BJ (cell line): ENCODE data around the gene EIF3A. TPM values are rescaled to one million over a fixed set of nuclear protein-coding genes. Genes with fewer than 3 reads are reported as not detected.
"Not testable (repeated sequence)": the region's sequence is repeated elsewhere in the genome, so short reads cannot be mapped to it uniquely, and the experiment has no call there.

Experiments
- CTCF ChIA-PET: fragments of 350-600 bp; formaldehyde crosslinking; extraction: SDS; loops from one replicate; lab custom pipeline; 2021; ENCODE audit warnings: antibody characterized with exemption, inconsistent platforms; lab: Yijun Ruan, JAX
- POLR2A ChIA-PET: fragments of 300-600 bp; sonication (Branson Sonifier 250); formaldehyde crosslinking; extraction: SDS; loops from one replicate; lab custom pipeline; 2021; ENCODE audit warnings: antibody characterized with exemption; lab: Charles Lee
- DNase-seq: peaks from one replicate; pipeline ENCODE4 v3.0.0-alpha.2; 2011; ENCODE audit warnings: low read depth
- H3K27me3 ChIP-seq: 2 replicates; pipeline ENCODE4 v1.6.0; 2011; ENCODE audit warnings: low read length; ENCODE audit not compliant: control insufficient read depth, insufficient read depth
- H3K36me3 ChIP-seq: 2 replicates; pipeline ENCODE4 v1.5.1; 2011; ENCODE audit warnings: low read length; ENCODE audit not compliant: control insufficient read depth, insufficient read depth
- H3K4me3 ChIP-seq: 2 replicates; pipeline ENCODE4 v1.5.1; 2011; ENCODE audit warnings: low read depth, mild to moderate bottlenecking, control low read depth, low read length
- polyA plus RNA-seq: library from polyadenylated mRNA; depleted of rRNA; stranded (reverse); fragments of >200 nt; gene quantifications from 2 replicates; pipeline ENCODE4 v1.2.3, GENCODE V29; 2011
- TF ChIP-seq, protein P1 (sequence below): IDR thresholded peaks from 2 replicates; pipeline ENCODE4 v1.5.1; 2011; ENCODE audit warnings: low read depth, mild to moderate bottlenecking, control low read depth, inconsistent platforms, low read length, moderate library complexity; ENCODE audit not compliant: insufficient read depth

The EIF3A gene
- polyA plus RNA-seq, 1 experiment: 17.5 TPM

GRCh38 chr10:119028900-119029612, 51.6 kb downstream of the EIF3A start:
- TF ChIP-seq, protein P1, sequence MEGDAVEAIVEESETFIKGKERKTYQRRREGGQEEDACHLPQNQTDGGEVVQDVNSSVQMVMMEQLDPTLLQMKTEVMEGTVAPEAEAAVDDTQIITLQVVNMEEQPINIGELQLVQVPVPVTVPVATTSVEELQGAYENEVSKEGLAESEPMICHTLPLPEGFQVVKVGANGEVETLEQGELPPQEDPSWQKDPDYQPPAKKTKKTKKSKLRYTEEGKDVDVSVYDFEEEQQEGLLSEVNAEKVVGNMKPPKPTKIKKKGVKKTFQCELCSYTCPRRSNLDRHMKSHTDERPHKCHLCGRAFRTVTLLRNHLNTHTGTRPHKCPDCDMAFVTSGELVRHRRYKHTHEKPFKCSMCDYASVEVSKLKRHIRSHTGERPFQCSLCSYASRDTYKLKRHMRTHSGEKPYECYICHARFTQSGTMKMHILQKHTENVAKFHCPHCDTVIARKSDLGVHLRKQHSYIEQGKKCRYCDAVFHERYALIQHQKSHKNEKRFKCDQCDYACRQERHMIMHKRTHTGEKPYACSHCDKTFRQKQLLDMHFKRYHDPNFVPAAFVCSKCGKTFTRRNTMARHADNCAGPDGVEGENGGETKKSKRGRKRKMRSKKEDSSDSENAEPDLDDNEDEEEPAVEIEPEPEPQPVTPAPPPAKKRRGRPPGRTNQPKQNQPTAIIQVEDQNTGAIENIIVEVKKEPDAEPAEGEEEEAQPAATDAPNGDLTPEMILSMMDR: 0 out of 2 replicates have a peak, but pooled peaks have one; percentile 4
- H3K4me3 ChIP-seq: peak overlapping the region; percentile 50
- 0 out of 2 replicates have a peak, but pooled peaks cover 1% of the 10 kb centered on the region for H3K27me3 ChIP-seq
- peak; percentile 29 for DNase-seq
- CTCF ChIA-PET: no interaction called here
- 0 out of 2 replicates have a peak, but pooled peaks cover 2% of the 10 kb centered on the region for H3K36me3 ChIP-seq
- POLR2A ChIA-PET: no interaction called here

- CTCF ChIA-PET, H3K27me3 ChIP-seq, DNase-seq, POLR2A ChIA-PET, H3K36me3 ChIP-seq, H3K4me3 ChIP-seq: not testable (repeated sequence)
These were observed 52.1 kb downstream of the EIF3A start for GRCh38 chr10:119028445-119028899.

DNA sequence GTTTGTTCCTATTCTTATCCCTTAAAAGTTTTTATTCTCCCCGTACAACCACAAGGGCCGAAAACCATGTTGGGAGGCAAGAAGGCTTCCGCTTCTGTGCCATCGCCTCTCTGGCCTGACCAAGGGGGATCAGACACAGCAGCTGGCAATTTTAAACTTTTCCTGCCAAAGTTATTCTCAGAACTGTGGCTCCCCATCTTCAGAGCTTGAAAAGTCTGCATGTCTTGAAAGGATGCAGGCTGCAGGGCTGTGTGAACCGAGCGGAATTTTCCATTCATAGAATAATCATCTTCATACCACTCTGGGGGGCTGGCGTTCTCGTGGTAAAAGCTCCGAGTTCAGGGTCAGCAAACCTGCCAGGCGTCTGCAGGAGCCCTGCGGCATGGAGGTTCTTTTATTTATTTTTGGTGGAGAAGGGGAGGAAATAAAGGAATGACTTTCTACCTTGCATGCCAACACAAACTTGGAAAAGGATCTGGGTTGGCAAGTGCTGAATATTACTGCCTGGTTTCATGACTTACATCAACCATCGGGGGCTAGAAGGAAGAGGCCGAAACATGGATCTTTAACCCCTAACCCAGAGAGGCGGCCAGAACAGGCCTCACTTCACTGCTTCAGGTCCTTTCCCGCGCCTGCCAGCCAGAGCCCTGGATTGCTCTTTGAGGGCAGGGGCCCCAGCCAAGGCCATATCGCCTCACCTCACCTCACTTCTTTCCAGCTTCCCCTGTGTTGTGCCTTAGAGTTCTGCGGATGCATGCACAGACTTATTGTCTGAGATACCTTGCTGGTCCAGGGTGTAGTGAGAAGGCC, 54.1 kb downstream of the EIF3A start:
- DNase-seq: no peak
- H3K27me3 ChIP-seq: 0 out of 2 replicates have a peak, but pooled peaks cover 1% of the 10 kb centered on the region
- H3K4me3 ChIP-seq: no peak overlapping the region
- POLR2A ChIA-PET: no interaction called here
- CTCF ChIA-PET: no interaction called here
- H3K36me3 ChIP-seq: no peaks in the 10 kb centered on the region
- TF ChIP-seq, protein P1: no peak

- POLR2A ChIA-PET: interaction anchor here (0.5 kb wide), 1 partner anchor 14 kb away, joined by 3 read pairs; no protein-coding TSS in a partner anchor
- no peak for DNase-seq
- CTCF ChIA-PET: interaction anchor here (1.7 kb wide), 1 partner anchor 19 kb away, joined by 5 read pairs; no protein-coding TSS in a partner anchor
- TF ChIP-seq, protein P1: no peak
- Histone ChIP-seq H3K27me3 (0 out of 2 replicates have a peak, but pooled peaks cover 1% of the 10 kb centered on the region), H3K4me3 (no peak overlapping the region), H3K36me3 (no peaks in the 10 kb centered on the region)
These were observed 54.8 kb downstream of the EIF3A start for GRCh38 chr10:119025776-119026175.

DNA sequence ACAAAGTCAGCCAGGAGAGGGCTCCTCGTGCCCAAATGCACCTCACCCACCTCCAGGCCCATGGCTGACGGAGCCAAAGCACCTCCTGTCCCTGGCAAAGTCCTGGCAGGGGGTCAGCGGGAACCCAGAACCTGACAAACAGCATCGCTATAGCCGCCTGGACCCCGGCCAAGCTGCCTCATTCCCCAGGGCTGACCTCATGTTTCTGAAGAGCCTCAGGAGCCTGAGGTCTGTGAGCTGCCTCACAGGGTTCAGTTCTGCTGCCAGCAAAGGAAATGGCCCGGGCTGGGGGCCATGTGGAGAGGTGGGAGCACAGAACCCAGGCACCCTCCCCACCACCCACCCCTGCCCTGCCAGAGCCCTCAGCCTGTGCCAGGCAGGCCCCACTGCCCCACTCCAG, 55.3 kb downstream of the EIF3A start:
- TF ChIP-seq, protein P1: no peak
- peaks cover 1% of the 10 kb centered on the region; the same call in 1 of the 2 replicates for H3K27me3 ChIP-seq
- no peak overlapping the region for H3K4me3 ChIP-seq
- DNase-seq: no peak
- ChIA-PET POLR2A (interaction anchor here (0.5 kb wide), 1 partner anchor 14 kb away, joined by 3 read pairs; no protein-coding TSS in a partner anchor), CTCF (interaction anchor here (1.7 kb wide), 1 partner anchor 19 kb away, joined by 5 read pairs; no protein-coding TSS in a partner anchor)
- H3K36me3 ChIP-seq: no peaks in the 10 kb centered on the region
